ENCODE measurements around the gene KDELR1.

Gene KDELR1

DNA sequence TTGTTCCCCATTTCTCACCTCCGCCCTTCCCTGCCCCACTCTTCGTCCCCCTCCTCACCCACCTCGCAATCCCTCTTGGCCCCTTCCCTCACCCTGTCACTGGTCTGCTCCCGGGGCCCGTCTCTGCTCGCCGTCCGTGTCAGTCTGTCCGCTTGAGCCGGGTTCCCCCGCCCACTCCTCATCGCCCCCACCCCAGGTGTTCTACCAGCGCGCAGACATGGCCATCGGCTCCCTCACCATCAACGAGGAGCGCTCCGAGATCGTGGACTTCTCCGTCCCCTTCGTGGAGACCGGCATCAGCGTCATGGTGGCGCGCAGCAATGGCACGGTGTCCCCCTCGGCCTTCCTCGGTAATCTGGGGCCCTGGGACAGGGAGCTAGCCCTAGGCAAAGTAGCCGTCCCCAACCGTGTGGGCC, 24.5 kb upstream of the KDELR1 start:
- Histone ChIP-seq H3K4me3 (ENCODE audit: insufficient read depth, low read depth, low read length) (no peak overlapping the region), H3K27me3 (ENCODE audit: control insufficient read depth, insufficient read depth, low read length, poor library complexity, severe bottlenecking) (peaks cover 10% of the 10 kb centered on the region), H3K36me3 (ENCODE audit: control insufficient read depth, insufficient read depth, low read length) (no peaks in the 10 kb centered on the region), H3K9me3 (ENCODE audit: control insufficient read depth, low read length) (no peaks in the 10 kb centered on the region), H3K27ac (ENCODE audit: insufficient read depth, low read depth, low read length, poor library complexity, severe bottlenecking) (no peak overlapping the region), H3K4me1 (ENCODE audit: control insufficient read depth, insufficient read depth, low read length) (peaks cover 4% of the 10 kb centered on the region)
- WGBS, 2 experiments = 94% methylated on average over 30 of the region's 30 CpGs

DNA sequence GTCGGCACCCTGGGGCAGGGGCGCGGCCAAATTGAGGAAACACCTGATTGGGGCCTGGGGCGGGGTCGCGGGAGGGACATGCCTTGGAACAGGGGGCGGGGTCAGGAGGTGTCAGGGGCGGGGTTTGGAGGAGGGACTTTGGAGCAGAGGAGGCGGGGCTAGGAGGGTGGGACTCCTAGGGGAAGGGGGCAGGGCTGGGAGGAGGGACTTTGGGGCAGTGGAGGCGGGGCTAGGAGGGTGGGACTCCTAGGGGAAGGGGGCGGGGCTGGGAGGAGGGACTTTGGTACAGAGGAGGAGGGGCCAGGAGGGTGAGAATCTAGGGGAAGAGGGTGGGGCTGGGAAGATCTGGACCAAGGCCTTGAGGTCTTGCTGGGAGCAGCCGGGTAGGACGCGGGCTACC, 24.0 kb upstream of the KDELR1 start:
- no peaks in the 10 kb centered on the region for H3K36me3 ChIP-seq (ENCODE audit: control insufficient read depth, insufficient read depth, low read length)
- H3K9me3 ChIP-seq (ENCODE audit: control insufficient read depth, low read length) = no peaks in the 10 kb centered on the region
- no peak overlapping the region for H3K4me3 ChIP-seq (ENCODE audit: insufficient read depth, low read depth, low read length)
- H3K27ac ChIP-seq (ENCODE audit: insufficient read depth, low read depth, low read length, poor library complexity, severe bottlenecking) = no peak overlapping the region
- H3K27me3 ChIP-seq (ENCODE audit: control insufficient read depth, insufficient read depth, low read length, poor library complexity, severe bottlenecking) = peaks cover 10% of the 10 kb centered on the region
- peaks cover 4% of the 10 kb centered on the region for H3K4me1 ChIP-seq (ENCODE audit: control insufficient read depth, insufficient read depth, low read length)
- WGBS, 2 experiments = 68 to 73% methylated on average over 14 of the region's 14 CpGs

DNA sequence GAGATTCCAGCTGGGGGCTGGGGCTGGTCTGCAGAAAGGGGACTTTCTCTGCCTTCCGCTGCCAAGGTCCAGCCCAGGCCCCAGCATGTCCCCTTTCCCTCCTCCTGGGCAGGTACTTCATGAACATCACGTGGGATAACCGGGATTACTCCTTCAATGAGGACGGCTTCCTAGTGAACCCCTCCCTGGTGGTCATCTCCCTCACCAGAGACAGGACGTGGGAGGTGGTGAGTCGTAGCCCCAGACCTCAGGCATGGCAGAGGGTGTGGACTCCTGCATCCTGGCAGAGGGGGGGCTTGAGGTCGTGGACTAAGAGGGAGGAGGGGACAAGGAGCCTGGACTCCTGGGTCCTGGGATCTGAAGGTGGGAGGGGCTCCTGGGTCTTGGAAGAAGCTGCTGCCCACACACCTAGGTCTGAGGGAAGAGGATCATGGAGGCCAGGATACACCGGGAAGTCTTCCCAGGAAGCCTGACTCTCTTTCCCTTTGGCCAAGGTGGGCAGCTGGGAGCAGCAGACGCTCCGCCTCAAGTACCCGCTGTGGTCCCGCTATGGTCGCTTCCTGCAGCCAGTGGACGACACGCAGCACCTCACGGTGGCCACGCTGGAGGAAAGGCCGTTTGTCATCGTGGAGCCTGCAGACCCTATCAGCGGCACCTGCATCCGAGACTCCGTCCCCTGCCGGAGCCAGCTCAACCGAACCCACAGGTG, 22.7 kb upstream of the KDELR1 start:
- Histone ChIP-seq H3K27ac (ENCODE audit: insufficient read depth, low read depth, low read length, poor library complexity, severe bottlenecking) (no peak overlapping the region), H3K36me3 (ENCODE audit: control insufficient read depth, insufficient read depth, low read length) (no peaks in the 10 kb centered on the region), H3K4me3 (ENCODE audit: insufficient read depth, low read depth, low read length) (peak overlapping the region; percentile 32), H3K9me3 (ENCODE audit: control insufficient read depth, low read length) (no peaks in the 10 kb centered on the region), H3K27me3 (ENCODE audit: control insufficient read depth, insufficient read depth, low read length, poor library complexity, severe bottlenecking) (peaks cover 10% of the 10 kb centered on the region), H3K4me1 (ENCODE audit: control insufficient read depth, insufficient read depth, low read length) (peaks cover 4% of the 10 kb centered on the region)
- 48 to 56% methylated on average over 24 of the region's 24 CpGs for WGBS, 2 experiments

GRCh38 chr19:48405850-48406249, 14.5 kb upstream of the KDELR1 start:
- no peak overlapping the region for H3K27ac ChIP-seq (ENCODE audit: insufficient read depth, low read depth, low read length, poor library complexity, severe bottlenecking)
- WGBS, 2 experiments = 92% methylated on average over 13 of the region's 13 CpGs

GRCh38 chr19:48405010-48405659, 13.8 kb upstream of the KDELR1 start:
- Histone ChIP-seq H3K27ac (ENCODE audit: insufficient read depth, low read depth, low read length, poor library complexity, severe bottlenecking) (no peak overlapping the region), H3K27me3 (ENCODE audit: control insufficient read depth, insufficient read depth, low read length, poor library complexity, severe bottlenecking) (no peaks in the 10 kb centered on the region)
- WGBS, 2 experiments = 95 to 96% methylated on average over 27 of the region's 27 CpGs

More at GRCh38 chr19:48405850-48406249, 14.5 kb upstream of the KDELR1 start:
- Histone ChIP-seq H3K36me3 (ENCODE audit: control insufficient read depth, insufficient read depth, low read length) (no peaks in the 10 kb centered on the region), H3K9me3 (ENCODE audit: control insufficient read depth, low read length) (no peaks in the 10 kb centered on the region), H3K27me3 (ENCODE audit: control insufficient read depth, insufficient read depth, low read length, poor library complexity, severe bottlenecking) (no peaks in the 10 kb centered on the region), H3K4me1 (ENCODE audit: control insufficient read depth, insufficient read depth, low read length) (no peaks in the 10 kb centered on the region), H3K4me3 (ENCODE audit: insufficient read depth, low read depth, low read length) (no peak overlapping the region)

DNA sequence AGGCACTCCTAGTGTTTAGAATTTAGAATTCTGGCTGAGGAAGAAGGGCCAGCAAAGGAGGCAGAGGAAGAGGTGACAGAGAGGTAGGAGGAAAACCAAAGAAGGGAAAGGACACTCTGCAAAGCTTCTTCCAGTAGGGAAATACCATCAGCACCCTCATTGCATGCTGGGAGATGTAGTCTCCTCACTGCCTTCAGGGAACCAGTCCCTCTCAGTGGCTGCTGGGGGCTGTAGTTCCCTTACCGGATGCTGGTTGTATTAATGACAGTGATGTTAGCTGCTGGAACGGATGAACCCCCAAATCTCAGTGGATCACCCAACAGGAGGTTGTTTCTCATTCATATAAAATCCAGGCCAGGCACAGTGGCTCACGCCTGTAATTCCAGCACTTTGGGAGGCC, 12.3 kb upstream of the KDELR1 start:
- 29 to 47% methylated on average over 3 of the region's 3 CpGs for WGBS, 2 experiments
- Histone ChIP-seq H3K9me3 (ENCODE audit: control insufficient read depth, low read length) (no peaks in the 10 kb centered on the region), H3K27me3 (ENCODE audit: control insufficient read depth, insufficient read depth, low read length, poor library complexity, severe bottlenecking) (peaks cover 1% of the 10 kb centered on the region), H3K4me1 (ENCODE audit: control insufficient read depth, insufficient read depth, low read length) (no peaks in the 10 kb centered on the region), H3K36me3 (ENCODE audit: control insufficient read depth, insufficient read depth, low read length) (no peaks in the 10 kb centered on the region), H3K4me3 (ENCODE audit: insufficient read depth, low read depth, low read length) (no peak overlapping the region), H3K27ac (ENCODE audit: insufficient read depth, low read depth, low read length, poor library complexity, severe bottlenecking) (no peak overlapping the region)

More at GRCh38 chr19:48405010-48405659, 13.8 kb upstream of the KDELR1 start:
- Histone ChIP-seq H3K9me3 (ENCODE audit: control insufficient read depth, low read length) (no peaks in the 10 kb centered on the region), H3K4me1 (ENCODE audit: control insufficient read depth, insufficient read depth, low read length) (no peaks in the 10 kb centered on the region), H3K4me3 (ENCODE audit: insufficient read depth, low read depth, low read length) (no peak overlapping the region), H3K36me3 (ENCODE audit: control insufficient read depth, insufficient read depth, low read length) (no peaks in the 10 kb centered on the region)

DNA sequence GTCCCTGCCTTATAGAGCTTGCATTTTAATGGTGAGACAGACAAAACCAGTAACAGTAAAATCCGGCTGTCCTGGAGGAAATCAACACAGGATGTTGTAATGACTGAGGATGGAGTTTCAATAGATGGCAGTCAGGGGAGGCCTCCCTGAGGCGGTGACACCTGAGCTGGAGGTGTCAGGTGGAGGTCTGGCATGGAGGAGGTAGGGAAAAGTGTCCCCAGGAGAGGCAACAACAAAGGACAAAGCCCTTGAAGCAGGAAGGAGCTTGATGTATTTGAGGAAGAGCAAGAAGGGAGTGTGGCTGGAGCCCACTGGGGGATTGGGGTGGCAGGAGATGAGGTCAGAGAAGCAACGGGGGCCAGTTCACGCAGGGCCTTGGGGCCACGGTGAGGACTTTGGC, 9.9 kb upstream of the KDELR1 start:
- H3K9me3 ChIP-seq (ENCODE audit: control insufficient read depth, low read length) = no peaks in the 10 kb centered on the region
- no peak overlapping the region for H3K27ac ChIP-seq (ENCODE audit: insufficient read depth, low read depth, low read length, poor library complexity, severe bottlenecking)
- H3K4me1 ChIP-seq (ENCODE audit: control insufficient read depth, insufficient read depth, low read length) = peaks cover 18% of the 10 kb centered on the region
- WGBS, 2 experiments = 87 to 88% methylated on average over 5 of the region's 5 CpGs
- no peaks in the 10 kb centered on the region for H3K36me3 ChIP-seq (ENCODE audit: control insufficient read depth, insufficient read depth, low read length)
- H3K27me3 ChIP-seq (ENCODE audit: control insufficient read depth, insufficient read depth, low read length, poor library complexity, severe bottlenecking) = peaks cover 24% of the 10 kb centered on the region
- H3K4me3 ChIP-seq (ENCODE audit: insufficient read depth, low read depth, low read length) = no peak overlapping the region

DNA sequence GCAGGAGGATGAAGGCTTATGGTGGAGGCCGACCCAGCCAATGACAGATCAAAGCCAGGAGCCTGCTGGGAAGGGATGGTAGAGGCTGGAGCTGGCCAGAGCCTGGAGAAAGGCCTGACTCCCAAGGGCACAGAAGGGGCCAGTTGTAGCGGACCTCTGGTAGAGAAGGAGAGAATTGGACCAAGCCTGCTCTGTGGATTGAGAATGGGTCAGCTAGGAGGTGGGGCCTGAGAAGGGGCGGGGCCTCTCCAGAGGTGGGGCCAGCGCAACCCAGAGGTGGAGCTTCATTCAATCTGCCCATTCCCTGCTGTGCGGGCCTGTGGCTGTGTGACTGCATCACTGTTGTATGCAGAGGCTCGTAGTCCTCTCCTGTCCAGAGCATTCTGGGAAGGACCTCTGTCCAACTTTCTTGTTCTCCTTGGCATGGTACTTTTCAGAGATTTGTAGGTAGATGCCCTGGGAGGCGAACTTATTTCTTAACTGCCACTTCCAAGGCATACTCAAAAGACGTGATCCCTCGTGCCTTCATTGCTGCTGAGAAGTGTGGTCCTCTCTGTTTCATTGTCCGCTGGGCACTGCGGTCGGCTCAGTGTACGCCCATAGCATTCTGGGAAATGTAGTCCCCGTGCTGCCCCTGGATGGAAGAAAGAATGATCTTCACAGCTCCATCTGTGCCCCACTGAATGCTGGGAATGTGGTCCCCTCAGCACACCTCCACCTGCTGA, 8.8 kb upstream of the KDELR1 start:
- Histone ChIP-seq H3K9me3 (ENCODE audit: control insufficient read depth, low read length) (no peaks in the 10 kb centered on the region), H3K27ac (ENCODE audit: insufficient read depth, low read depth, low read length, poor library complexity, severe bottlenecking) (peak overlapping the region; percentile 39), H3K4me1 (ENCODE audit: control insufficient read depth, insufficient read depth, low read length) (peaks cover 29% of the 10 kb centered on the region), H3K36me3 (ENCODE audit: control insufficient read depth, insufficient read depth, low read length) (no peaks in the 10 kb centered on the region), H3K4me3 (ENCODE audit: insufficient read depth, low read depth, low read length) (no peak overlapping the region), H3K27me3 (ENCODE audit: control insufficient read depth, insufficient read depth, low read length, poor library complexity, severe bottlenecking) (peaks cover 35% of the 10 kb centered on the region)
- WGBS, 2 experiments = 37 to 40% methylated on average over 14 of the region's 14 CpGs

DNA sequence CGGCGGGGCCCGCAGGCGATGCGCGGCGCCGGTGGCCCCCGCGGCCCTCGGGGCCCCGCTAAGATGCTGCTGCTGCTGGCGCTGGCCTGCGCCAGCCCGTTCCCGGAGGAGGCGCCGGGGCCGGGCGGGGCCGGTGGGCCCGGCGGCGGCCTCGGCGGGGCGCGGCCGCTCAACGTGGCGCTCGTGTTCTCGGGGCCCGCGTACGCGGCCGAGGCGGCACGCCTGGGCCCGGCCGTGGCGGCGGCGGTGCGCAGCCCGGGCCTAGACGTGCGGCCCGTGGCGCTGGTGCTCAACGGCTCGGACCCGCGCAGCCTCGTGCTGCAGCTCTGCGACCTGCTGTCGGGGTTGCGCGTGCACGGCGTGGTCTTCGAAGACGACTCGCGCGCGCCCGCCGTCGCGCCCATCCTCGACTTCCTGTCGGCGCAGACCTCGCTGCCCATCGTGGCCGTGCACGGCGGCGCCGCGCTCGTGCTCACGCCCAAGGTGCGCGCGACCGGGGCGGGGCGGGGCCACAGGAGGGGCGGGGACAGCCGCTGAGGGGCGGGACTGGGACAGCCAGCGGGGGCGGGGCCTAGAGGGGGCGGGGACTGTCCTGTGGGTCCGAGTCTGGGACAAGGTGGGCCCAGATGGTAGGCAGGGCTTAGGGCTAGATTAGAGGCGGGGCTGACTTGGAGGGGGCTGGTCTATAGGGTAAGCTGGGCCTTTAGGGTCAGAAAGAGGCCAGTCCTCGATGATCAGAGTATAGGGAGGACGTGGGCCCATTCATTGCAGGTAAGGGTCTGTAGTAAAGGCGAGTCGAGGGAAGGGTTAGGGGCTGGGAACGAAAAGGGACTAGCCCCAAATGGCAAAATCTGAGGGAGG, 7.3 kb upstream of the KDELR1 start:
- 5 to 6% methylated on average over 104 of the region's 104 CpGs for WGBS, 2 experiments
- Histone ChIP-seq H3K27ac (ENCODE audit: insufficient read depth, low read depth, low read length, poor library complexity, severe bottlenecking) (no peak overlapping the region), H3K27me3 (ENCODE audit: control insufficient read depth, insufficient read depth, low read length, poor library complexity, severe bottlenecking) (peaks cover 51% of the 10 kb centered on the region)

More for the DNA sequence above, 7.3 kb upstream of the KDELR1 start:
- Histone ChIP-seq H3K4me3 (ENCODE audit: insufficient read depth, low read depth, low read length) (peak overlapping the region; percentile 37), H3K4me1 (ENCODE audit: control insufficient read depth, insufficient read depth, low read length) (peaks cover 39% of the 10 kb centered on the region), H3K36me3 (ENCODE audit: control insufficient read depth, insufficient read depth, low read length) (no peaks in the 10 kb centered on the region), H3K9me3 (ENCODE audit: control insufficient read depth, low read length) (no peaks in the 10 kb centered on the region)

Data from ectodermal cell (in vitro differentiated cells).